GM12878 (cell line): ENCODE data around the gene RGS5.

Experiments
- ATF7 ChIP-seq: fragments of 450-650 bp; IDR thresholded peaks from 2 replicates; pipeline ENCODE4 v1.6.1; 2016; ENCODE audit warnings: low read depth, mild to moderate bottlenecking
- BHLHE40 ChIP-seq, 2 experiments: fragments of 450-650 bp in 1 of 2; IDR thresholded peaks; 2 replicates each; pipeline ENCODE4 v1.6.1; 2011 to 2017; ENCODE audit warnings: low read depth in 2 of 2, borderline replicate concordance in 1 of 2, improper control_type of control experiment in 1 of 2, low read length in 1 of 2, mild to moderate bottlenecking in 1 of 2
- BMI1 ChIP-seq: fragments of 450-650 bp; IDR thresholded peaks from 2 replicates; pipeline ENCODE4 v1.6.1; 2016; ENCODE audit warnings: mild to moderate bottlenecking, moderate library complexity, borderline replicate concordance
- BRCA1 ChIP-seq: IDR thresholded peaks from 2 replicates; pipeline ENCODE4 v1.6.1; 2011; ENCODE audit warnings: low read depth, low read length, improper control_type of control experiment
- CEBPB ChIP-seq, 2 experiments: fragments of 150-350 bp in 1 of 2; IDR thresholded peaks; 2 replicates each; pipeline ENCODE4 v1.6.1; 2012 to 2014; ENCODE audit warnings: low read depth in 2 of 2, low read length in 2 of 2, borderline replicate concordance in 1 of 2, inconsistent platforms in 1 of 2
- CHD2 ChIP-seq: IDR thresholded peaks from 2 replicates; pipeline ENCODE4 v1.6.1; 2011; ENCODE audit warnings: low read depth, low read length, improper control_type of control experiment, borderline replicate concordance
- HDGF ChIP-seq: fragments of 450-650 bp; IDR thresholded peaks from 2 replicates; pipeline ENCODE4 v1.6.1; 2016; ENCODE audit warnings: antibody characterized with exemption
- POLR2A ChIP-seq: IDR thresholded peaks from 2 replicates; pipeline ENCODE4 v1.6.1; 2011; ENCODE audit warnings: low read depth, mild to moderate bottlenecking, low read length
- RAD21 ChIP-seq: IDR thresholded peaks from 2 replicates; pipeline ENCODE4 v1.6.1; 2011; ENCODE audit warnings: mild to moderate bottlenecking, low read depth, low read length, moderate library complexity; ENCODE audit not compliant: insufficient read depth
- SUZ12 ChIP-seq: fragments of 200-600 bp; sonication (generic); IDR thresholded peaks from one replicate; pipeline ENCODE4 v1.6.1; 2018; ENCODE audit warnings: antibody characterized with exemption, mild to moderate bottlenecking; ENCODE audit not compliant: unreplicated experiment
- TF ChIP-seq, protein P1 (sequence below): IDR thresholded peaks from 2 replicates; pipeline ENCODE4 v1.6.1; 2011; ENCODE audit warnings: mild to moderate bottlenecking, low read depth, low read length, moderate library complexity; ENCODE audit not compliant: insufficient replicate concordance

- TF ChIP-seq CHD2: no peak
- no peak for TF ChIP-seq RAD21
- no peak for TF ChIP-seq POLR2A
- TF ChIP-seq BHLHE40 (IDR thresholded peaks at IDR 0.05; ENCODE audit: borderline replicate concordance in 1 of 2, low read depth in 2 of 2, low read length in 1 of 2): no peak
- no peak for TF ChIP-seq BRCA1
- TF ChIP-seq, protein P1, sequence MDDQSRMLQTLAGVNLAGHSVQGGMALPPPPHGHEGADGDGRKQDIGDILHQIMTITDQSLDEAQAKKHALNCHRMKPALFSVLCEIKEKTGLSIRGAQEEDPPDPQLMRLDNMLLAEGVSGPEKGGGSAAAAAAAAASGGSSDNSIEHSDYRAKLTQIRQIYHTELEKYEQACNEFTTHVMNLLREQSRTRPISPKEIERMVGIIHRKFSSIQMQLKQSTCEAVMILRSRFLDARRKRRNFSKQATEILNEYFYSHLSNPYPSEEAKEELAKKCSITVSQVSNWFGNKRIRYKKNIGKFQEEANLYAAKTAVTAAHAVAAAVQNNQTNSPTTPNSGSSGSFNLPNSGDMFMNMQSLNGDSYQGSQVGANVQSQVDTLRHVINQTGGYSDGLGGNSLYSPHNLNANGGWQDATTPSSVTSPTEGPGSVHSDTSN: no peak
- no peak for TF ChIP-seq CEBPB (IDR thresholded peaks at IDR 0.05; ENCODE audit: borderline replicate concordance in 1 of 2, low read depth in 2 of 2, low read length in 2 of 2)
- no peak for TF ChIP-seq BMI1
- TF ChIP-seq HDGF: no peak
- TF ChIP-seq SUZ12: no peak
- TF ChIP-seq ATF7: no peak
Measured at GRCh38 chr1:163178628-163179027, 24.1 kb downstream of the RGS5 start.
